ENCODE data around the gene NUPR1. TPM values are rescaled to one million over a fixed set of nuclear protein-coding genes. Genes with fewer than 3 reads are reported as not detected.
A peak's percentile ranks its signal among the peaks of the same experiment; 100 is the strongest.
"Not testable (repeated sequence)": the region's sequence is repeated elsewhere in the genome, so short reads cannot be mapped to it uniquely, and the experiment has no call there.

Gene NUPR1
- total and polyA plus RNA-seq, 7 experiments from 2014 or later = 0.05 to 0.11 TPM; not detected in 5

DNA sequence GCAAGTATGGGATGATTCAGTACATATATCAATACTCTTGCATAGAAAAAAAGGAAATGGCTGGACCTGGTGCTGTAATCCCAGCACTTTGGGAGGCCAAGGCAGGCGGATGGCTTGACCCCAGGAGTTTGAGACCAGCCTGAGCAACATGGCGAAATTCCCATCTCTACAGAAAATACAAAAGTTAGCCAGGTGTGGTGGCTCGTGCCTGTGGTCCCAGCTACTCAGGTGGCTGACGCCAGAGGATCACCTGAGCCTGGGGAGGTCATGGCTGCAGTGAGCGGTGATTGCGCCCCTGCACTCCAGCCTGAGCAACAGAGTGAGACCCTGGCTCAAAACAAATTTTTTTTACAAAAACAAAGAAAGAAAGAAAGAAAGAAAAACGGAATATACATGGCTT, 7.9 kb upstream of the NUPR1 start:
- ATAC-seq (no peak), DNase-seq (no peak)

DNA sequence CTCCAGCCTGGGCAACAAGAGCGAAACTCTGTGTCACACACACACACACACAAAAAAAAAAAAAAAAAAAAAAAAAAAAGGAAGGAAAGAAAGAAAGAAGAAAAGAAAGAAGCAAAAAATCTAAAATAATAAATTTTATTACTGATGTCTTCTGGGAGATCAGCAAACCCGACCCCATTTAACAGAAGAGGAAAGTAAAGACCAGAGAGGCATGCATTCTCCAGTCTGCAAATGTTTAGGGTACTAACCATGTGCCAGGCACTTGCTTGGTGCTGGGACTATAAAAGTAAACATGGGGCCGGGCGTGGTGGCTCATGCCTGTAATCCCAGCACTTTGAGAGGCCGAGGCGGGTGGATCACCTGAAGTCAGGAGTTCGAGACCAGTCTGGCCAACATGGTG, 7.2 kb upstream of the NUPR1 start:
- POLR2A ChIA-PET = interaction anchor here (0.9 to 1.4 kb wide), 2 partner anchors 11 to 53 kb away, joined by 6 to 9 read pairs; partner anchors contain the start of gene CLN3
- H3K27ac Mint-ChIP-seq; H3K27ac ChIP-seq (ENCODE audit: low read depth, low read length); H3K27me3 ChIP-seq (ENCODE audit: control insufficient read depth in 2 of 2, insufficient read depth in 2 of 2, low read length in 2 of 2); H3K4me3 ChIP-seq (ENCODE audit: low read length); CTCF ChIA-PET; H3K36me3 Mint-ChIP-seq; DNase-seq; H3K4me1 ChIP-seq (ENCODE audit: control insufficient read depth in 2 of 2, insufficient read depth in 2 of 2, low read length in 2 of 2); H3K4me3 Mint-ChIP-seq; H3K9me3 Mint-ChIP-seq; H3K36me3 ChIP-seq (ENCODE audit: control insufficient read depth in 2 of 3, insufficient read depth in 3 of 3, low read length in 3 of 3); ATAC-seq; intact Hi-C loops (cut with micrococcal nuclease); H3K9me3 ChIP-seq (ENCODE audit: control insufficient read depth in 2 of 3, low read length in 3 of 3): not testable (repeated sequence)
- H3K4me1 Mint-ChIP-seq = peaks cover 4 to 20% (median 11%) of the 10 kb centered on the region in 7 donors
- peaks cover 0 to 11% (median 0%) of the 10 kb centered on the region in 5 donors for H3K27me3 Mint-ChIP-seq

More for the DNA sequence above, 7.9 kb upstream of the NUPR1 start:
- Histone ChIP-seq H3K27me3 (ENCODE audit: control insufficient read depth in 2 of 2, insufficient read depth in 2 of 2, low read length in 2 of 2) (no peaks in the 10 kb centered on the region), H3K4me3 (ENCODE audit: low read length) (no peak overlapping the region), H3K4me1 (ENCODE audit: control insufficient read depth in 2 of 2, insufficient read depth in 2 of 2, low read length in 2 of 2) (peaks cover 0 to 6% of the 10 kb centered on the region in 2 donors), H3K27ac (ENCODE audit: low read depth, low read length) (no peak overlapping the region), H3K9me3 (ENCODE audit: control insufficient read depth in 2 of 3, low read length in 3 of 3) (no peaks in the 10 kb centered on the region), H3K36me3 (ENCODE audit: control insufficient read depth in 2 of 3, insufficient read depth in 3 of 3, low read length in 3 of 3) (no peaks in the 10 kb centered on the region)
- Mint-ChIP-seq H3K4me3 (no peak overlapping the region), H3K36me3 (no peaks in the 10 kb centered on the region), H3K9me3 (no peaks in the 10 kb centered on the region), H3K27me3 (peaks cover 0 to 11% (median 0%) of the 10 kb centered on the region in 5 donors), H3K27ac (no peak overlapping the region), H3K4me1 (peaks cover 4 to 20% (median 11%) of the 10 kb centered on the region in 7 donors)
- POLR2A ChIA-PET = interaction anchor here (0.9 to 1.2 kb wide), 2 partner anchors 10 to 54 kb away, joined by 4 to 6 read pairs; partner anchors contain the start of gene CLN3
- intact Hi-C loops (cut with micrococcal nuclease) = no loop called here
- CTCF ChIA-PET = no interaction called here

- Mint-ChIP-seq H3K27ac (no peak overlapping the region), H3K27me3 (peaks cover 0 to 11% (median 0%) of the 10 kb centered on the region in 5 donors), H3K36me3 (no peaks in the 10 kb centered on the region), H3K4me1 (peaks cover 4 to 21% (median 13%) of the 10 kb centered on the region in 7 donors), H3K9me3 (no peaks in the 10 kb centered on the region), H3K4me3 (no peak overlapping the region)
- no peak overlapping the region for H3K4me3 ChIP-seq (ENCODE audit: low read length)
- intact Hi-C loops (cut with micrococcal nuclease) = no loop called here
- no peaks in the 10 kb centered on the region for H3K27me3 ChIP-seq (ENCODE audit: control insufficient read depth in 2 of 2, insufficient read depth in 2 of 2, low read length in 2 of 2)
- H3K27ac ChIP-seq (ENCODE audit: low read depth, low read length) = no peak overlapping the region
- no peak for ATAC-seq
- CTCF ChIA-PET = interaction anchor here (0.6 to 1.2 kb wide), 3 partner anchors 11 to 52 kb away, joined by 3 read pairs; no protein-coding TSS in a partner anchor
- POLR2A ChIA-PET = interaction anchor here (0.8 to 1.7 kb wide), 3 partner anchors 9 to 53 kb away, joined by 5 to 9 read pairs (median 6); partner anchors contain the start of gene SGF29
- H3K36me3 ChIP-seq (ENCODE audit: control insufficient read depth in 2 of 3, insufficient read depth in 3 of 3, low read length in 3 of 3) = no peaks in the 10 kb centered on the region
- no peaks in the 10 kb centered on the region for H3K9me3 ChIP-seq (ENCODE audit: control insufficient read depth in 2 of 3, low read length in 3 of 3)
- peaks cover 0 to 6% of the 10 kb centered on the region in 2 donors for H3K4me1 ChIP-seq (ENCODE audit: control insufficient read depth in 2 of 2, insufficient read depth in 2 of 2, low read length in 2 of 2)
- DNase-seq = no peak
Measured at GRCh38 chr16:28544998-28545397, 6.2 kb upstream of the NUPR1 start.

GRCh38 chr16:28543072-28543471, 4.3 kb upstream of the NUPR1 start:
- peak; percentile 89 for ATAC-seq
- Histone ChIP-seq H3K27me3 (ENCODE audit: control insufficient read depth in 2 of 2, insufficient read depth in 2 of 2, low read length in 2 of 2) (no peaks in the 10 kb centered on the region), H3K4me3 (ENCODE audit: low read length) (no peak overlapping the region), H3K36me3 (ENCODE audit: control insufficient read depth in 2 of 3, insufficient read depth in 3 of 3, low read length in 3 of 3) (no peaks in the 10 kb centered on the region), H3K9me3 (ENCODE audit: control insufficient read depth in 2 of 3, low read length in 3 of 3) (no peaks in the 10 kb centered on the region), H3K4me1 (ENCODE audit: control insufficient read depth in 2 of 2, insufficient read depth in 2 of 2, low read length in 2 of 2) (no peaks in the 10 kb centered on the region), H3K27ac (ENCODE audit: low read depth, low read length) (no peak overlapping the region)
- intact Hi-C loops (cut with micrococcal nuclease) = no loop called here
- H3K4me3 Mint-ChIP-seq = peak overlapping the region in 1 of 10 donors; percentile 1
- H3K9me3 Mint-ChIP-seq = no peaks in the 10 kb centered on the region
- no peaks in the 10 kb centered on the region for H3K36me3 Mint-ChIP-seq
- CTCF ChIA-PET = interaction anchor here (0.6 to 1.6 kb wide), 2 partner anchors 14 to 264 kb away, joined by 3 read pairs; no protein-coding TSS in a partner anchor
- peaks cover 0 to 10% (median 0%) of the 10 kb centered on the region in 5 donors for H3K27me3 Mint-ChIP-seq
- peaks cover 0 to 28% (median 12%) of the 10 kb centered on the region in 7 donors for H3K4me1 Mint-ChIP-seq
- POLR2A ChIA-PET = interaction anchor here (0.6 to 1.7 kb wide), 3 partner anchors 9 to 11 kb away, joined by 3 to 8 read pairs (median 6); partner anchors contain the start of gene SGF29
- H3K27ac Mint-ChIP-seq = peak overlapping the region in 6 of 9 donors; percentile 29 to 62 (median 50)
- no peak for DNase-seq

DNA sequence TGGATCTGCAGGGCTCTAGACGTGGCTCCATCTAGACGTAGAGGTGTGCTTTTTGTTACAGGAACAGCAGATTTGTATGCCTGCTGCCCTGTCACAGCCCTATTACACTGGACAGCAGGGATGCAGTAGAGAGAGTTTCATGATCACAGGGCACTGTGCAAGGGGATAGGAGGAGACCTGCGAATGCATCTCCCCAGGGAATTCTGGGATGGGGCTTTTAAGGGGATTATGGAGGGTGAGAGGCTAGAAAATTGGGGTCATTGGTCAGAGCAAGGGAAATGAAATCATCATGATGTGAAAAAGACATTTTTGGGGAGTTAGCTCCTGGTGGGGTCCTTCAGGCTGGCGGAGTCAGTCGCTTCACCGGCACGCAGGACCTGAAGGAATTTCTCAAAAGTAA, 3.9 kb upstream of the NUPR1 start:
- Mint-ChIP-seq H3K4me3 (peak overlapping the region in 1 of 10 donors; percentile 1), H3K9me3 (no peaks in the 10 kb centered on the region), H3K27ac (peak overlapping the region in 5 of 9 donors; percentile 29 to 86 (median 61)), H3K4me1 (peaks cover 0 to 33% (median 15%) of the 10 kb centered on the region in 7 donors), H3K36me3 (no peaks in the 10 kb centered on the region), H3K27me3 (peaks cover 0 to 7% (median 0%) of the 10 kb centered on the region in 5 donors)
- ATAC-seq = no peak
- H3K27ac ChIP-seq (ENCODE audit: low read depth, low read length) = no peak overlapping the region
- no peaks in the 10 kb centered on the region for H3K27me3 ChIP-seq (ENCODE audit: control insufficient read depth in 2 of 2, insufficient read depth in 2 of 2, low read length in 2 of 2)
- no peak overlapping the region for H3K4me3 ChIP-seq (ENCODE audit: low read length)
- ChIA-PET CTCF (interaction anchor here (1.6 kb wide), 1 partner anchor 14 kb away, joined by 3 read pairs; no protein-coding TSS in a partner anchor), POLR2A (interaction anchor here (0.6 to 1.7 kb wide), 3 partner anchors 8 to 44 kb away, joined by 3 to 8 read pairs (median 4); no protein-coding TSS in a partner anchor)
- no peak for DNase-seq
- no peaks in the 10 kb centered on the region for H3K36me3 ChIP-seq (ENCODE audit: control insufficient read depth in 2 of 3, insufficient read depth in 3 of 3, low read length in 3 of 3)
- no peaks in the 10 kb centered on the region for H3K9me3 ChIP-seq (ENCODE audit: control insufficient read depth in 2 of 3, low read length in 3 of 3)
- intact Hi-C loops (cut with micrococcal nuclease) = no loop called here
- H3K4me1 ChIP-seq (ENCODE audit: control insufficient read depth in 2 of 2, insufficient read depth in 2 of 2, low read length in 2 of 2) = no peaks in the 10 kb centered on the region

GRCh38 chr16:28540346-28540745, 1.6 kb upstream of the NUPR1 start:
- H3K27me3 Mint-ChIP-seq = no peaks in the 10 kb centered on the region
- Histone ChIP-seq H3K4me1 (ENCODE audit: control insufficient read depth in 2 of 2, insufficient read depth in 2 of 2, low read length in 2 of 2) (peaks cover 3 to 4% of the 10 kb centered on the region in 2 donors), H3K36me3 (ENCODE audit: control insufficient read depth in 2 of 3, insufficient read depth in 3 of 3, low read length in 3 of 3) (no peaks in the 10 kb centered on the region), H3K9me3 (ENCODE audit: control insufficient read depth in 2 of 3, low read length in 3 of 3) (no peaks in the 10 kb centered on the region), H3K4me3 (ENCODE audit: low read length) (no peak overlapping the region), H3K27ac (ENCODE audit: low read depth, low read length) (no peak overlapping the region), H3K27me3 (ENCODE audit: control insufficient read depth in 2 of 2, insufficient read depth in 2 of 2, low read length in 2 of 2) (no peaks in the 10 kb centered on the region)
- intact Hi-C loops (cut with micrococcal nuclease) = no loop called here
- peaks cover 0 to 1% (median 0%) of the 10 kb centered on the region in 11 donors for H3K9me3 Mint-ChIP-seq
- peaks cover 5 to 51% (median 26%) of the 10 kb centered on the region in 7 donors for H3K4me1 Mint-ChIP-seq
- no peaks in the 10 kb centered on the region for H3K36me3 Mint-ChIP-seq
- H3K27ac Mint-ChIP-seq = peak overlapping the region in 4 of 9 donors; percentile 34 to 60 (median 42)
- ATAC-seq (no peak), DNase-seq (no peak)
- ChIA-PET POLR2A (interaction anchor here (1.5 kb wide), 1 partner anchor 16 kb away, joined by 6 read pairs; no protein-coding TSS in a partner anchor), CTCF (interaction anchor here (0.6 kb wide), 1 partner anchor 235 kb away, joined by 7 read pairs; no protein-coding TSS in a partner anchor)
- H3K4me3 Mint-ChIP-seq = no peak overlapping the region
